ENCODE measurements around the gene LRRC37A3. TPM values are rescaled to one million over a fixed set of nuclear protein-coding genes. Genes with fewer than 3 reads are reported as not detected.
"Not testable (repeated sequence)": the region's sequence is repeated elsewhere in the genome, so short reads cannot be mapped to it uniquely, and the experiment has no call there.

The LRRC37A3 gene
- total RNA-seq, 1 experiment from 2014 or later = 34.1 TPM

- peak; percentile 54 for DNase-seq
- not testable (repeated sequence) for BruUV-seq (replicated peaks); H3K27me3 Mint-ChIP-seq (ENCODE audit: unreplicated experiment); H3K4me3 Mint-ChIP-seq (ENCODE audit: low read depth, unreplicated experiment); H3K36me3 Mint-ChIP-seq (ENCODE audit: insufficient read depth, unreplicated experiment); H3K9me3 Mint-ChIP-seq (ENCODE audit: low read depth, unreplicated experiment)
- peak; percentile 42 for TF ChIP-seq CTCF (IDR thresholded peaks at IDR 0.05; ENCODE audit: unreplicated experiment)
- H3K27ac Mint-ChIP-seq (ENCODE audit: unreplicated experiment) = peak overlapping the region; percentile 85
- H3K4me1 Mint-ChIP-seq (ENCODE audit: low read depth, unreplicated experiment) = peaks cover 33% of the 10 kb centered on the region
- CTCF ChIA-PET = interaction anchor here (0.7 kb wide), 1 partner anchor 10 kb away, joined by 4 read pairs; no protein-coding TSS in a partner anchor
- intact Hi-C loops (cut with micrococcal nuclease; ENCODE audit: unreplicated experiment) = loop anchor here (10.0 kb wide), 1 partner anchor 153 kb away; no protein-coding TSS in a partner anchor
These were observed 8.2 kb upstream of the LRRC37A3 start for GRCh38 chr17:64927444-64927843.

DNA sequence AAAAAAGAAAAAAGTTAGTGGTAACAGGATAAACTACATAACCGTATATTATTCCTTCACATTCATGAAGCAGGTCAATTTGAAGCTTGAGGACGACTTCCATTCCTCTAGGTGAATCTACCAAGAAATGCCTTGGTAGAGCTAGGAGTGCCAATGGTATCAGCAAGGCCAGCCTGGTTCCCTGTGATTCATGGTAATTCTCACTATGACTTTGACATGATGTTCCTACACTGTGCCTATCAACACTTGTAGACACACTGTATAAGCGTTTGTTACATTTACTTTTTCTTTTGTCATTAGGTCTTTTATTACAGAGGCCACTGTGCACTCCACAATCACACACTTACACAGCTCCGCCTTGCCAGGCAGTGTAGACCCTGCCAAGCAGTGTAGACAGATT lies 7.2 kb upstream of the LRRC37A3 start:
- CTCF ChIA-PET = interaction anchor here (0.6 kb wide), 1 partner anchor 145 kb away, joined by 3 read pairs; no protein-coding TSS in a partner anchor
- H3K27me3 Mint-ChIP-seq (ENCODE audit: unreplicated experiment); BruUV-seq (replicated peaks); DNase-seq; H3K4me3 Mint-ChIP-seq (ENCODE audit: low read depth, unreplicated experiment); H3K36me3 Mint-ChIP-seq (ENCODE audit: insufficient read depth, unreplicated experiment); H3K9me3 Mint-ChIP-seq (ENCODE audit: low read depth, unreplicated experiment): not testable (repeated sequence)
- intact Hi-C loops (cut with micrococcal nuclease; ENCODE audit: unreplicated experiment) = loop anchor here (10.0 kb wide), 1 partner anchor 152 kb away; no protein-coding TSS in a partner anchor
- Mint-ChIP-seq H3K27ac (ENCODE audit: unreplicated experiment) (peak overlapping the region; percentile 42), H3K4me1 (ENCODE audit: low read depth, unreplicated experiment) (peaks cover 33% of the 10 kb centered on the region)

DNA sequence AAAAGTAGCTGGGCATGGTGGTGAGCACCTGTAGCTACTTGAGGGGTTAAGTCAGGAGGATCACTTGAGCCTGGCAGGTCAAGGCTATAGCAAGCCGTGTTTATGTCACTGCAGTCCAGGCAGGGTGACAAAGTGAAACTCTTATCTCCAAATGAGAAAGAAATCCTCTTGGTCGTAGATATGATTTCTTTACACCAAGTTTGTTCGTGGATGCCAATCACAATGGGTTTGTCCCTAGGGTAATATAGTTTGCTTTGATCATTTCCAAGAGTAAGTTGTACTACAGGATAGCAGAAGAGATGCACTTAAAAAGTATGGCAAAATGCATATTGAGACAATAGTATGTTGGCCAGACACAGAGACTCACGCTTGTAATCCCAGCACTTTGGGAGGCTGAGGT lies 6.0 kb upstream of the LRRC37A3 start:
- CTCF ChIA-PET; H3K36me3 Mint-ChIP-seq (ENCODE audit: insufficient read depth, unreplicated experiment); H3K9me3 Mint-ChIP-seq (ENCODE audit: low read depth, unreplicated experiment); DNase-seq; H3K27ac Mint-ChIP-seq (ENCODE audit: unreplicated experiment); H3K27me3 Mint-ChIP-seq (ENCODE audit: unreplicated experiment); H3K4me3 Mint-ChIP-seq (ENCODE audit: low read depth, unreplicated experiment); BruUV-seq (replicated peaks): not testable (repeated sequence)
- intact Hi-C loops (cut with micrococcal nuclease; ENCODE audit: unreplicated experiment) = loop anchor here (10.0 kb wide), 1 partner anchor 150 kb away; no protein-coding TSS in a partner anchor
- H3K4me1 Mint-ChIP-seq (ENCODE audit: low read depth, unreplicated experiment) = peaks cover 24% of the 10 kb centered on the region

DNA sequence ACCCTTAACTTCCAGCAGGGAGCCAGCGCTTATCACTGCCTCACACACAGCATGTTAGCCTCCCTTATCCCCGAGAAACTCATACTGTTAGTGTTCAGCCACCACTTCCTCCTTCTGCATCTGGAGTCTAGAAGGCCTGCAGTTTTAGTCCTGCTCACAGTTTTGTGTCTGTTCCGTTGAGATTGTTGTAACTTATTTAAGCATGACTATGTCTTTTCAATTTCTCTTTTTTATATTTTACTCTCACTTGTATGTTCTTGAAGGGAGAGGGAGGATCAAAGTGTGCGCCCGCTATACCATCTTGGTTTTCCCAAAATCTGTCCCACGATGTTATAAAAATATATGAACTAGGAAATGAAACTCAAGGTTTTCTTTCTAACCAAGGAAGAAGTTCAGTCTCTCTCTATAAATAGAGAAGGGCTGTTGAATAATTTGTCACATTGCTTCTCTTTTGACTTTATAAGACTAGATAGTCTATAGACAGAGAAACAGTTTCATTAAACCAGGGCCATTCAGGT lies 3.8 kb upstream of the LRRC37A3 start:
- H3K4me1 Mint-ChIP-seq (ENCODE audit: low read depth, unreplicated experiment) = peaks cover 15% of the 10 kb centered on the region
- CTCF ChIA-PET; H3K9me3 Mint-ChIP-seq (ENCODE audit: low read depth, unreplicated experiment); H3K4me3 Mint-ChIP-seq (ENCODE audit: low read depth, unreplicated experiment); BruUV-seq (replicated peaks); DNase-seq; H3K27me3 Mint-ChIP-seq (ENCODE audit: unreplicated experiment); H3K27ac Mint-ChIP-seq (ENCODE audit: unreplicated experiment): not testable (repeated sequence)
- intact Hi-C loops (cut with micrococcal nuclease; ENCODE audit: unreplicated experiment) = loop anchor here (10.0 kb wide), 1 partner anchor 148 kb away; no protein-coding TSS in a partner anchor
- H3K36me3 Mint-ChIP-seq (ENCODE audit: insufficient read depth, unreplicated experiment) = peaks cover 18% of the 10 kb centered on the region

DNA sequence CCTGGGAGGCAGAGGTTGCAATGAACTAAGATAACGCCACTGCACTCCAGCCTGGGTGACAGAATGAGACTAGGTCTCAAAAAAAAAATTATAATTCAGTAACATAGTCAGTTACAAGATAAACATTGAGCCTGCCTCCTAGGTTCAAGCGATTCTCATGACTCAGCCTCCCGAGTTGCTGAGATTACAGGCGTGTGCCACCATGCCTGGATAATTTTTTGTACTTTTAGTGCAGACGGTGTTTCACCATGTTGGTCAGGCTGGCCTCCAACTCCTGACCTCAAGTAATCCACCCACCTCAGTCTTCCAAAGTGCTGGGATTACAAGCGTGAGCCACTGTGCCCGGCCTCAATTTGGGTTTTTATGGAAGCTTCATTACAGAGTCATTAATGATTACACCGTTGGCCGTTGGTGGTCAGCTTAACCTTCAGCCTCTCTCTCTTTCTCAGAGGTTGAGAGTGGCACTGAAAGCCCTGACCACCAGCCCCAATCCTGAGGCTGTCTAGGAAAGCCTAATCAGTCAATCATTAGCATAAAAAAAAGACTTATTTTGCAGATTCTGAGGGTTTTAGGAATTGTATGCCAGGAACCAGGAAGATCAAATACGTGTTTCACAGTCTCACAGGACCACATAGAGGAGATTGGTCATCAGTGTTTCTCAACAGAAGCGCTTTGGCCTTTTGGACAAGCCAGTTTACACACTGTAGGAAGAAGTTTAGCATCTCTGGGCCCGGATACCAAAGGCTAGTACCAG lies 1.3 kb upstream of the LRRC37A3 start:
- Mint-ChIP-seq H3K36me3 (ENCODE audit: insufficient read depth, unreplicated experiment) (peaks cover 18% of the 10 kb centered on the region), H3K27me3 (ENCODE audit: unreplicated experiment) (no peaks in the 10 kb centered on the region), H3K4me1 (ENCODE audit: low read depth, unreplicated experiment) (no peaks in the 10 kb centered on the region), H3K9me3 (ENCODE audit: low read depth, unreplicated experiment) (no peaks in the 10 kb centered on the region), H3K27ac (ENCODE audit: unreplicated experiment) (no peak overlapping the region), H3K4me3 (ENCODE audit: low read depth, unreplicated experiment) (peak overlapping the region; percentile 81)
- CTCF ChIA-PET = interaction anchor here (2.1 kb wide), 1 partner anchor 18 kb away, joined by 5 read pairs; no protein-coding TSS in a partner anchor
- no peak for TF ChIP-seq CTCF (IDR thresholded peaks at IDR 0.05; ENCODE audit: unreplicated experiment)
- BruUV-seq (replicated peaks) = no TSS peak
- intact Hi-C loops (cut with micrococcal nuclease; ENCODE audit: unreplicated experiment) = loop anchor here (10.0 kb wide), 1 partner anchor 146 kb away; no protein-coding TSS in a partner anchor
- DNase-seq = no peak
